HepG2 (cell line): Measurements from ENCODE around the gene MAGEB17. TPM values are rescaled to one million over a fixed set of nuclear protein-coding genes. Genes with fewer than 3 reads are reported as not detected.

Experiments
- ATAC-seq: fragments of 200-7000 bp; cut with Tn5 transposase; 3 replicates; pipeline ENCODE4 v1.9.1; 2020; ENCODE audit warnings: mild to moderate bottlenecking, moderate library complexity
- BruUV-seq: library from RNA; stranded (reverse); fragments of 400-500 nt; replicated peaks from 2 replicates; lab custom pipeline; 2021; lab: Mats Ljungman, UMichigan
- CTCF ChIA-PET: fragments of 300-600 bp; formaldehyde crosslinking; extraction: SDS; loops from one replicate; lab custom pipeline; 2021; ENCODE audit warnings: low total read pairs, inconsistent platforms, low intra/inter-chr PET ratio; lab: Yijun Ruan, JAX
- POLR2A ChIA-PET: fragments of 350-600 bp; sonication (Branson Sonifier 250); formaldehyde crosslinking; loops from one replicate; lab custom pipeline; 2020; ENCODE audit warnings: antibody characterized with exemption, inconsistent platforms; lab: Yijun Ruan, JAX
- DNase-seq: peaks from one replicate; pipeline ENCODE4 v3.0.0-alpha.2; 2015; ENCODE audit warnings: low spot score
- FAIRE-seq: peaks from 3 replicates; lab custom pipeline; 2011; peaks lifted over from hg19 to GRCh38; lab: Jason Lieb, UNC
- H2AFZ ChIP-seq: one replicate; pipeline ENCODE4 v1.6.1; 2011; ENCODE audit warnings: low read length, inconsistent platforms
- H3K27ac ChIP-seq: fragments of 300-600 bp; 3 replicates; pipeline ENCODE4 v1.8.0; 2011; ENCODE audit warnings: mixed run types, mild to moderate bottlenecking, mixed read lengths, low read length, inconsistent platforms; ENCODE audit not compliant: insufficient read depth; ENCODE audit errors: extremely low read length
- H3K27me3 ChIP-seq, 2 experiments: fragments of 200-600 bp in 1 of 2; 2 replicates in 1 of 2; 3 replicates in 1 of 2; pipeline versions ENCODE4 v1.6.0 to v1.8.0; 2011; ENCODE audit warnings: low read length in 2 of 2, mild to moderate bottlenecking in 2 of 2, moderate library complexity in 2 of 2, inconsistent platforms in 1 of 2; ENCODE audit not compliant: insufficient read depth in 2 of 2, control insufficient read depth in 1 of 2
- H3K36me3 ChIP-seq, 2 experiments: fragments of 200-600 bp in 1 of 2; replicated peaks in 1 of 2; 2 replicates in 1 of 2; 3 replicates in 1 of 2; pipeline versions ENCODE4 v1.5.1 to v1.8.0; 2011; ENCODE audit warnings: low read length in 2 of 2, inconsistent platforms in 1 of 2; ENCODE audit not compliant: insufficient read depth in 2 of 2, control insufficient read depth in 1 of 2
- H3K4me1 ChIP-seq: 2 replicates; pipeline ENCODE4 v1.5.1; 2012; ENCODE audit warnings: low read length, inconsistent platforms; ENCODE audit not compliant: insufficient read depth
- H3K4me2 ChIP-seq: 2 replicates; pipeline ENCODE4 v1.6.0; 2011; ENCODE audit warnings: low read depth, low read length, inconsistent platforms
- H3K4me3 ChIP-seq, 3 experiments: fragments of 200-600 bp in 1 of 3; sonication (generic), shearing (Covaris generic) in 1 of 3; replicated peaks in 1 of 3; 2 replicates each; pipeline ENCODE4 v1.5.1; 2011 to 2016; ENCODE audit warnings: low read length in 3 of 3, inconsistent platforms in 2 of 3, low read depth in 2 of 3, mild to moderate bottlenecking in 2 of 3, control low read depth in 1 of 3, mixed read lengths in 1 of 3; ENCODE audit not compliant: insufficient read depth in 1 of 3
- H3K79me2 ChIP-seq: one replicate; pipeline ENCODE4 v1.6.1; 2011; ENCODE audit warnings: low read length, inconsistent platforms; ENCODE audit not compliant: insufficient read depth
- H3K9ac ChIP-seq: 2 replicates; pipeline ENCODE4 v1.6.0; 2011; ENCODE audit warnings: mild to moderate bottlenecking, low read depth, low read length, inconsistent platforms; ENCODE audit not compliant: insufficient read depth
- H3K9me3 ChIP-seq: 2 replicates; pipeline ENCODE4 v1.5.1; 2012; ENCODE audit warnings: mild to moderate bottlenecking, low read length
- H4K20me1 ChIP-seq: 2 replicates; pipeline ENCODE4 v1.6.0; 2011; ENCODE audit warnings: inconsistent platforms, mild to moderate bottlenecking, low read length, moderate library complexity; ENCODE audit not compliant: insufficient read depth
- E2F5 ChIP-seq: sonication (generic); formaldehyde crosslinking; conservative IDR thresholded peaks from 2 replicates; pipeline ENCODE4 v1.4.0; 2020; ENCODE audit warnings: missing genetic modification reagents
- HNF1B ChIP-seq: sonication (generic); formaldehyde crosslinking; IDR thresholded peaks from 2 replicates; pipeline ENCODE4 v1.5.1; 2020; ENCODE audit warnings: mild to moderate bottlenecking, moderate library complexity, missing genetic modification reagents
- KDM5A ChIP-seq: fragments of 200-600 bp; sonication (generic); IDR thresholded peaks from 2 replicates; pipeline ENCODE4 v1.7.0; 2018; ENCODE audit warnings: antibody characterized with exemption, mild to moderate bottlenecking, low read length, borderline replicate concordance
- POLR2AphosphoS2 ChIP-seq: IDR thresholded peaks from 2 replicates; pipeline ENCODE4 v1.6.1; 2011; ENCODE audit warnings: low read depth, low read length, improper control_type of control experiment
- SALL1 ChIP-seq: sonication (generic); formaldehyde crosslinking; IDR thresholded peaks from 2 replicates; pipeline ENCODE4 v1.8.0; 2022; ENCODE audit warnings: mild to moderate bottlenecking, missing genetic modification reagents
- ZC3H4 ChIP-seq: sonication (generic); formaldehyde crosslinking; IDR thresholded peaks from 2 replicates; pipeline ENCODE4 v1.4.0; 2020; ENCODE audit warnings: missing genetic modification reagents, borderline replicate concordance
- ZFYVE20 ChIP-seq: sonication (generic); formaldehyde crosslinking; IDR thresholded peaks from 2 replicates; pipeline ENCODE4 v1.8.0; 2023; ENCODE audit warnings: low read depth, mild to moderate bottlenecking, moderate library complexity, missing genetic modification reagents, borderline replicate concordance
- ZNF296 ChIP-seq: sonication (generic); formaldehyde crosslinking; conservative IDR thresholded peaks from 2 replicates; pipeline ENCODE4 v1.5.0; 2020; ENCODE audit warnings: mild to moderate bottlenecking, missing genetic modification reagents
- ZNF589 ChIP-seq: sonication (generic); formaldehyde crosslinking; conservative IDR thresholded peaks from 2 replicates; pipeline ENCODE4 v1.8.0; 2022; ENCODE audit warnings: mild to moderate bottlenecking, moderate library complexity, missing genetic modification reagents
- ZNF644 ChIP-seq: IDR thresholded peaks from 2 replicates; pipeline ENCODE4 v1.6.1; 2016; ENCODE audit warnings: low read depth
- ZNF761 ChIP-seq: sonication (generic); formaldehyde crosslinking; conservative IDR thresholded peaks from 2 replicates; pipeline ENCODE4 v1.4.0; 2020; ENCODE audit warnings: mild to moderate bottlenecking, missing genetic modification reagents
- ZNF841 ChIP-seq: sonication (generic); formaldehyde crosslinking; IDR thresholded peaks from 2 replicates; pipeline ENCODE4 v1.8.1; 2023; ENCODE audit warnings: missing genetic modification reagents, borderline replicate concordance
- ZSCAN9 ChIP-seq: IDR thresholded peaks from 2 replicates; pipeline ENCODE4 v1.6.1; 2016; ENCODE audit warnings: borderline replicate concordance
- whole genome bisulfite sequencing: methylation state at CpG from one replicate; pipeline ENCODE4 v1.1.6; 2017; ENCODE audit warnings: low lambda C conversion rate; 5-methylcytosine and 5-hydroxymethylcytosine counted together
- in situ Hi-C: cut with HindIII; loops from 2 replicates; pipeline ENCODE4 v1.10.0; 2017; ENCODE audit warnings: low pct_unique_long_range_greater_than_20kb; ENCODE audit not compliant: extremely low pct_ligation_motif_present
- intact Hi-C: fragments of 100-400 bp; cut with micrococcal nuclease; formaldehyde crosslinking; loops from one replicate; pipeline ENCODE4 v1.10.0; 2022; ENCODE audit not compliant: unreplicated experiment
- polyA plus RNA-seq, 8 experiments: library from polyadenylated mRNA; depleted of rRNA in 3 of 8; stranded (reverse) in 7 of 8; unstranded in 1 of 8; fragments of >200 nt; fragmentation: Illumina TruSeq in 4 of 8; extraction: Trizol in 4 of 8; gene quantifications; 2 replicates each; pipeline versions ENCODE4 v1.2.1 to v1.2.3, GENCODE V29; 2011 to 2016; ENCODE audit warnings: low read depth in 4 of 8, missing spikeins in 1 of 8, mixed read lengths in 1 of 8; ENCODE audit not compliant: insufficient read depth in 1 of 8
- total RNA-seq, 5 experiments: library from RNA; depleted of rRNA; stranded (reverse); fragments of >200 nt; fragmentation: Illumina TruSeq; extraction: Trizol; gene quantifications; 2 replicates each; pipeline ENCODE4 v1.2.3, GENCODE V29; 2016; ENCODE audit warnings: low read depth in 1 of 5
- TF ChIP-seq, protein P1 (sequence below): sonication (generic); formaldehyde crosslinking; IDR thresholded peaks from 2 replicates; pipeline ENCODE4 v1.4.0; 2020; ENCODE audit warnings: missing genetic modification reagents, mild to moderate bottlenecking, borderline replicate concordance
- TF ChIP-seq, protein P2 (sequence below): sonication (generic); formaldehyde crosslinking; IDR thresholded peaks from 2 replicates; pipeline ENCODE4 v1.4.0; 2020; ENCODE audit warnings: missing genetic modification reagents

The MAGEB17 gene
- total and polyA plus RNA-seq, 2 of the 13 experiments (the other 11 are each of a cell fraction or from before 2014, with no cell fraction given): not detected

GRCh38 chrX:16140448-16140847, 26.8 kb upstream of the MAGEB17 start:
- intact Hi-C loops: no loop called here
- Histone ChIP-seq H3K27me3 (no peaks in the 10 kb centered on the region), H3K9ac (no peak overlapping the region), H3K27ac (no peak overlapping the region), H3K4me3 (no peak overlapping the region), H2AFZ (no peak overlapping the region), H3K79me2 (no peaks in the 10 kb centered on the region), H4K20me1 (no peaks in the 10 kb centered on the region)
- no peak for FAIRE-seq
- no TSS peak for BruUV-seq
- 0% methylated on average over 2 of the region's 4 CpGs for WGBS
- CTCF ChIA-PET: no interaction called here
- no peak for TF ChIP-seq HNF1B (CRISPR knock-in tag)
- TF ChIP-seq ZNF841 (CRISPR knock-in tag): no peak
- no peak for TF ChIP-seq ZNF296 (CRISPR knock-in tag)
- TF ChIP-seq, all 625 proteins: peak for 0
- Histone ChIP-seq H3K4me2 (no peak overlapping the region), H3K4me1 (no peaks in the 10 kb centered on the region), H3K9me3 (no peaks in the 10 kb centered on the region), H3K36me3 (no peaks in the 10 kb centered on the region)
- in situ Hi-C loops: no loop called here
- POLR2A ChIA-PET: no interaction called here
- DNase-seq (no peak), ATAC-seq (no peak)

- CTCF ChIA-PET: no interaction called here
- POLR2A ChIA-PET: no interaction called here
- Histone ChIP-seq H3K4me3 (no peak overlapping the region), H3K4me2 (no peak overlapping the region), H3K9me3 (no peaks in the 10 kb centered on the region), H3K27ac (no peak overlapping the region), H4K20me1 (no peaks in the 10 kb centered on the region), H3K36me3 (no peaks in the 10 kb centered on the region), H3K79me2 (no peaks in the 10 kb centered on the region), H2AFZ (no peak overlapping the region), H3K4me1 (no peaks in the 10 kb centered on the region), H3K27me3 (no peaks in the 10 kb centered on the region), H3K9ac (no peak overlapping the region)
- in situ Hi-C loops: no loop called here
- ATAC-seq (no peak), FAIRE-seq (no peak), DNase-seq (no peak)
- no TSS peak for BruUV-seq
- intact Hi-C loops: no loop called here
- TF ChIP-seq ZFYVE20 (CRISPR knock-in tag) (no peak), ZNF589 (CRISPR knock-in tag) (no peak), KDM5A (no peak), POLR2AphosphoS2 (no peak), SALL1 (CRISPR knock-in tag) (no peak), E2F5 (CRISPR knock-in tag) (no peak), ZSCAN9 (CRISPR knock-in tag) (no peak), ZC3H4 (no peak), ZNF761 (CRISPR knock-in tag) (no peak), ZNF644 (CRISPR knock-in tag) (no peak)
- TF ChIP-seq, protein P1, sequence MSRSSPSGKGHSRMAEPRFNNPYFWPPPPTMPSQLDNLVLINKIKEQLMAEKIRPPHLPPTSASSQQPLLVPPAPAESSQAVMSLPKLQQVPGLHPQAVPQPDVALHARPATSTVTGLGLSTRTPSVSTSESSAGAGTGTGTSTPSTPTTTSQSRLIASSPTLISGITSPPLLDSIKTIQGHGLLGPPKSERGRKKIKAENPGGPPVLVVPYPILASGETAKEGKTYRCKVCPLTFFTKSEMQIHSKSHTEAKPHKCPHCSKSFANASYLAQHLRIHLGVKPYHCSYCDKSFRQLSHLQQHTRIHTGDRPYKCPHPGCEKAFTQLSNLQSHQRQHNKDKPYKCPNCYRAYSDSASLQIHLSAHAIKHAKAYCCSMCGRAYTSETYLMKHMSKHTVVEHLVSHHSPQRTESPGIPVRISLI (CRISPR knock-in tag): no peak
- TF ChIP-seq, protein P2, sequence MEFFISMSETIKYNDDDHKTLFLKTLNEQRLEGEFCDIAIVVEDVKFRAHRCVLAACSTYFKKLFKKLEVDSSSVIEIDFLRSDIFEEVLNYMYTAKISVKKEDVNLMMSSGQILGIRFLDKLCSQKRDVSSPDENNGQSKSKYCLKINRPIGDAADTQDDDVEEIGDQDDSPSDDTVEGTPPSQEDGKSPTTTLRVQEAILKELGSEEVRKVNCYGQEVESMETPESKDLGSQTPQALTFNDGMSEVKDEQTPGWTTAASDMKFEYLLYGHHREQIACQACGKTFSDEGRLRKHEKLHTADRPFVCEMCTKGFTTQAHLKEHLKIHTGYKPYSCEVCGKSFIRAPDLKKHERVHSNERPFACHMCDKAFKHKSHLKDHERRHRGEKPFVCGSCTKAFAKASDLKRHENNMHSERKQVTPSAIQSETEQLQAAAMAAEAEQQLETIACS: no peak
Measured at GRCh38 chrX:16140983-16141382, 26.3 kb upstream of the MAGEB17 start.
